ENCODE data around the gene CAPN8. TPM values are rescaled to one million over a fixed set of nuclear protein-coding genes. Genes with fewer than 3 reads are reported as not detected.

The CAPN8 gene
- total RNA-seq, 1 donor from 2014 or later = 70.6 TPM

GRCh38 chr1:223631956-223632355, 33.5 kb downstream of the CAPN8 start:
- Histone ChIP-seq H3K4me1 (no peaks in the 10 kb centered on the region), H3K9me3 (no peaks in the 10 kb centered on the region), H3K36me3 (no peaks in the 10 kb centered on the region), H3K27me3 (ENCODE audit: low read depth) (no peaks in the 10 kb centered on the region), H3K27ac (no peak overlapping the region), H3K4me3 (no peak overlapping the region)
- no peak for DNase-seq
- ATAC-seq = no peak
- TF ChIP-seq, protein P1, sequence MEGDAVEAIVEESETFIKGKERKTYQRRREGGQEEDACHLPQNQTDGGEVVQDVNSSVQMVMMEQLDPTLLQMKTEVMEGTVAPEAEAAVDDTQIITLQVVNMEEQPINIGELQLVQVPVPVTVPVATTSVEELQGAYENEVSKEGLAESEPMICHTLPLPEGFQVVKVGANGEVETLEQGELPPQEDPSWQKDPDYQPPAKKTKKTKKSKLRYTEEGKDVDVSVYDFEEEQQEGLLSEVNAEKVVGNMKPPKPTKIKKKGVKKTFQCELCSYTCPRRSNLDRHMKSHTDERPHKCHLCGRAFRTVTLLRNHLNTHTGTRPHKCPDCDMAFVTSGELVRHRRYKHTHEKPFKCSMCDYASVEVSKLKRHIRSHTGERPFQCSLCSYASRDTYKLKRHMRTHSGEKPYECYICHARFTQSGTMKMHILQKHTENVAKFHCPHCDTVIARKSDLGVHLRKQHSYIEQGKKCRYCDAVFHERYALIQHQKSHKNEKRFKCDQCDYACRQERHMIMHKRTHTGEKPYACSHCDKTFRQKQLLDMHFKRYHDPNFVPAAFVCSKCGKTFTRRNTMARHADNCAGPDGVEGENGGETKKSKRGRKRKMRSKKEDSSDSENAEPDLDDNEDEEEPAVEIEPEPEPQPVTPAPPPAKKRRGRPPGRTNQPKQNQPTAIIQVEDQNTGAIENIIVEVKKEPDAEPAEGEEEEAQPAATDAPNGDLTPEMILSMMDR (IDR thresholded peaks at IDR 0.05) = no peak
- intact Hi-C loops (cut with DNase I) = no loop called here

GRCh38 chr1:223631473-223631872, 34.0 kb downstream of the CAPN8 start:
- Histone ChIP-seq H3K4me3 (no peak overlapping the region), H3K27ac (no peak overlapping the region), H3K27me3 (ENCODE audit: low read depth) (no peaks in the 10 kb centered on the region), H3K4me1 (no peaks in the 10 kb centered on the region), H3K36me3 (no peaks in the 10 kb centered on the region), H3K9me3 (no peaks in the 10 kb centered on the region)
- intact Hi-C loops (cut with DNase I) = no loop called here
- DNase-seq (no peak), ATAC-seq (no peak)
- TF ChIP-seq, protein P1 (IDR thresholded peaks at IDR 0.05) = no peak

DNA sequence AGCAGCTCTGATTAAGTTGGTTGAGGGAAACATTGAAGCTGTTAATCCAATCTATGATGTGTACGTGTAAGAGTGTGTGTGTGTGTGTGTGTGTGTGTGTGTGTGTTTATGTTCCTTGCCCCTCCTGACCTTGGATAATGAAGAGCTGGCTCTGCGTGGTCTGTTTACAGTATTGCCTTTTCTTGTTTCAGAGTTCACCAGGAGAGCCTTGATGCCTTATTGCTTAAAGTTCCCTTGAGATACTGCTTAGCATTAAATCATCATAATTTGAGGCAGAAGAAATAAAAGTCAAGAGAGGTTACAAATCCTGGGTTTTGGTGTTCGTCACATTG, 36.4 kb downstream of the CAPN8 start:
- ATAC-seq (no peak), DNase-seq (no peak)
- intact Hi-C loops (cut with DNase I) = no loop called here
- Histone ChIP-seq H3K27me3 (ENCODE audit: low read depth) (no peaks in the 10 kb centered on the region), H3K4me3 (no peak overlapping the region), H3K9me3 (no peaks in the 10 kb centered on the region), H3K36me3 (no peaks in the 10 kb centered on the region), H3K4me1 (no peaks in the 10 kb centered on the region), H3K27ac (no peak overlapping the region)
- TF ChIP-seq, protein P1 (IDR thresholded peaks at IDR 0.05) = no peak

- intact Hi-C loops (cut with DNase I) = no loop called here
- Histone ChIP-seq H3K9me3 (no peaks in the 10 kb centered on the region), H3K4me1 (no peaks in the 10 kb centered on the region), H3K4me3 (no peak overlapping the region), H3K36me3 (no peaks in the 10 kb centered on the region), H3K27ac (no peak overlapping the region), H3K27me3 (ENCODE audit: low read depth) (no peaks in the 10 kb centered on the region)
- TF ChIP-seq, protein P1 (IDR thresholded peaks at IDR 0.05) = peak; percentile 61
- ATAC-seq = peak; percentile 50 to 72
- peak; percentile 61 for DNase-seq
Measured at GRCh38 chr1:223628233-223629125, 37.0 kb downstream of the CAPN8 start.

DNA sequence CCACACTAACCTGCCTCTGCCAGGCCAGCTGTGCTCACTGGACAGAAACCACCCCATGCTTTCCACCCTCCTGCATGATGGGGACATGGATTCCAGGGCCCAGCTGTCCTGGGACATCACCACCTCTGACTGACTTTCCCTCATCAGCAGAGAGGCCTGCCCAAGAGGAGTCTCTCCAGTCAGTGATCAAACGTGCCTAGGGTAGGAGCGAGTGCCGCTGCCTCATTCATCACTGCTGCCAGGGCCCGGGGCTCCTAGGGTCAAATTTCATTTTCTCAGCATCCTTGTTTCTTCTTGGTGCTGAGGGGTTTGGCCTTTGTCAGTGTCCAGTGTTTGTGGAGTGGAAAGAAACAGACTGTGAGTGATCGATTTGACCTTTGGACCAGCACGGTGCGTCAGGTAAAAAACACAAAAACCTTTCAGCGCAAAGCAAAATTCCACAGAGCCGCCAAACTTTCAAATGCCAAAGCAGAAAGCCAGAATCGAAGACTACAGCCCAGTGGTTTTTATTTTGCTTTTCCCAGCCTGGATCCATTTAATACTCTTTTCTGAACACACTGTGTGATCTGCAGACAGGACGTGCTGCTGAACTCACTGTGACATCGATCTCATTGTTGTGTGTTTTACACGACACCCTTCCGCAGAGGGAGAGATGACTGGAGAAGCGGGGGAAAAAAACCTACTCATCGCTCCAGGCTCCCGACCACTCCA, 43.2 kb downstream of the CAPN8 start:
- no peaks in the 10 kb centered on the region for H3K36me3 ChIP-seq
- DNase-seq (no peak), ATAC-seq (no peak)
- intact Hi-C loops (cut with DNase I) = no loop called here
- H3K9me3 ChIP-seq = no peaks in the 10 kb centered on the region
- H3K27ac ChIP-seq = no peak overlapping the region
- H3K27me3 ChIP-seq (ENCODE audit: low read depth) = no peaks in the 10 kb centered on the region
- H3K4me1 ChIP-seq = no peaks in the 10 kb centered on the region
- TF ChIP-seq, protein P1 (IDR thresholded peaks at IDR 0.05) = no peak
- H3K4me3 ChIP-seq = no peak overlapping the region
